Measurements from ENCODE around the gene MTX1.

- TF ChIP-seq CTCF (IDR thresholded peaks at IDR 0.05): no peak
- TF ChIP-seq POLR2A (IDR thresholded peaks at IDR 0.05; ENCODE audit: low read depth): no peak
Observed at GRCh38 chr1:155228096-155228427, 19.6 kb downstream of the MTX1 start.

Measured in esophagus muscularis mucosa (tissue), 3 donors.